GM19397 (cell line): Measurements from ENCODE around the gene AAGAB.

Experiments
- ATAC-seq: cut with Tn5 transposase; IDR thresholded peaks from one replicate; pipeline ENCODE4 v1.9.1; 2021; ENCODE audit warnings: mild to moderate bottlenecking, moderate library complexity; ENCODE audit not compliant: unreplicated experiment

Gene AAGAB

GRCh38 chr15:67190326-67190725 is 64.1 kb downstream of the AAGAB start:
- ATAC-seq: no peak

GRCh38 chr15:67189326-67190051 is 65.0 kb downstream of the AAGAB start:
- ATAC-seq: no peak

GRCh38 chr15:67188551-67189218 is 65.8 kb downstream of the AAGAB start:
- ATAC-seq: no peak

- ATAC-seq: no peak
Observed at GRCh38 chr15:67187351-67187854, 67.1 kb downstream of the AAGAB start.

- no peak for ATAC-seq
Observed at GRCh38 chr15:67186688-67187087, 67.8 kb downstream of the AAGAB start.

- no peak for ATAC-seq
Observed at GRCh38 chr15:67186226-67186649, 68.2 kb downstream of the AAGAB start.

- ATAC-seq: no peak
Observed at GRCh38 chr15:67185621-67186225, 68.7 kb downstream of the AAGAB start.

GRCh38 chr15:67185051-67185450 is 69.4 kb downstream of the AAGAB start:
- ATAC-seq: no peak

- ATAC-seq: no peak
Observed at GRCh38 chr15:67184208-67184925, 70.1 kb downstream of the AAGAB start.

GRCh38 chr15:67183443-67184169 is 70.9 kb downstream of the AAGAB start:
- ATAC-seq: no peak

- ATAC-seq: no peak
Observed at GRCh38 chr15:67181221-67181639, 73.2 kb downstream of the AAGAB start.

GRCh38 chr15:67180514-67181191 is 73.8 kb downstream of the AAGAB start:
- no peak for ATAC-seq

GRCh38 chr15:67180035-67180434 is 74.4 kb downstream of the AAGAB start:
- ATAC-seq: no peak

GRCh38 chr15:67179411-67179995 is 75.0 kb downstream of the AAGAB start:
- ATAC-seq: no peak

- ATAC-seq: no peak
Observed at GRCh38 chr15:67178569-67179210, 75.8 kb downstream of the AAGAB start.

- ATAC-seq: no peak
Observed at GRCh38 chr15:67177752-67178151, 76.7 kb downstream of the AAGAB start.

- ATAC-seq: no peak
Observed at GRCh38 chr15:67176195-67176971, 78.1 kb downstream of the AAGAB start.

- no peak for ATAC-seq
Observed at GRCh38 chr15:67175643-67176071, 78.8 kb downstream of the AAGAB start.
